ENCODE data around the gene ECSCR.
"Not testable (repeated sequence)": the region's sequence is repeated elsewhere in the genome, so short reads cannot be mapped to it uniquely, and the experiment has no call there.

The ECSCR gene

DNA sequence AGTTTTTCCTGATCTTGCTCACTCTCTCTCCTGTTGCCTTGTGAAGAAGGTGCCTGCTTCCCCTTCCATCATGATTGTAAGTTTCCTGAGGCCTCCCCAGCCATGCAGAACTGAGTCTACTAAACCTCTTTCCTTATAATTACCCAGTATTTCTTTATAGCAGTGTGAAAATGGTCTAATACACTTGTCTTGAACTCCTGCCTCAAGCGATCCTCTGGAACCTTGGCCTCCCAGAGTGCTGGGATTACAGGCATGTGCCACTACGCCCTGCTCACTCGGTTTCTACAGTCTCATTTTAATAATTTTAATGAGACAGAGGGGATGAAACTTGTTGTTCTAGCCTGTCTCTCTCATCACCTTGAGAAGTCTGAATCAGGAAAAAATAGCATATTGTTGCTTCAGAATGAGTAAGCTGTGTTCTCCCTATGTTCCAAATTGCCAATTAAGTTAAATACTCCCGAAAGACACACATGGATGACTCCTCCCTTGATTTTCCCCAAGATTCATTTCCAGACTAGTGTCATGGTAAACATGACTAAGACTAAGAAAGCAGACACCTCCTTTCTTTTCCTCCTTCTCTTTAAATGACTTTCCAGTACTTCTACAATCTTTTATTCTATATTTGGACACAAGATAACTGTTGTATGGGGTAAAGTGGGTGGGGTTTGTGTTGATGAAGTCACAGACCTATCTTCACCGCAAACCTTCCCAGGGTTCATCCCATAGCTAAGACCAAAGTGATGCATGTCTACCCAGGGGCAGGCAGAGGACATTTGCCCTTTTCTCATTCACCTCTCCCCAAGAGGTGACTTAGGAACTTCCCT is 15.4 kb downstream of the ECSCR start:
- Histone ChIP-seq H3K4me1 (ENCODE audit: control insufficient read depth in 2 of 2, insufficient read depth in 2 of 2, low read length in 2 of 2) (no peaks in the 10 kb centered on the region), H3K27ac (ENCODE audit: low read depth in 2 of 2, low read length in 2 of 2) (no peak overlapping the region), H3K9ac (ENCODE audit: low read depth in 1 of 2, low read length in 2 of 2) (no peak overlapping the region), H3K27me3 (ENCODE audit: control insufficient read depth in 2 of 2, insufficient read depth in 2 of 2, low read length in 2 of 2) (no peaks in the 10 kb centered on the region), H3K36me3 (ENCODE audit: control insufficient read depth in 2 of 2, insufficient read depth in 2 of 2, low read length in 2 of 2) (no peaks in the 10 kb centered on the region), H3K4me3 (ENCODE audit: low read length in 2 of 2) (no peak overlapping the region), H3K9me3 (ENCODE audit: control insufficient read depth in 2 of 2, low read length in 2 of 2) (no peaks in the 10 kb centered on the region)

- Histone ChIP-seq H3K27me3 (ENCODE audit: control insufficient read depth in 2 of 2, insufficient read depth in 2 of 2, low read length in 2 of 2) (no peaks in the 10 kb centered on the region), H3K4me1 (ENCODE audit: control insufficient read depth in 2 of 2, insufficient read depth in 2 of 2, low read length in 2 of 2) (no peaks in the 10 kb centered on the region), H3K27ac (ENCODE audit: low read depth in 2 of 2, low read length in 2 of 2) (no peak overlapping the region)
Measured at GRCh38 chr5:139445325-139446170, 17.0 kb downstream of the ECSCR start.

DNA sequence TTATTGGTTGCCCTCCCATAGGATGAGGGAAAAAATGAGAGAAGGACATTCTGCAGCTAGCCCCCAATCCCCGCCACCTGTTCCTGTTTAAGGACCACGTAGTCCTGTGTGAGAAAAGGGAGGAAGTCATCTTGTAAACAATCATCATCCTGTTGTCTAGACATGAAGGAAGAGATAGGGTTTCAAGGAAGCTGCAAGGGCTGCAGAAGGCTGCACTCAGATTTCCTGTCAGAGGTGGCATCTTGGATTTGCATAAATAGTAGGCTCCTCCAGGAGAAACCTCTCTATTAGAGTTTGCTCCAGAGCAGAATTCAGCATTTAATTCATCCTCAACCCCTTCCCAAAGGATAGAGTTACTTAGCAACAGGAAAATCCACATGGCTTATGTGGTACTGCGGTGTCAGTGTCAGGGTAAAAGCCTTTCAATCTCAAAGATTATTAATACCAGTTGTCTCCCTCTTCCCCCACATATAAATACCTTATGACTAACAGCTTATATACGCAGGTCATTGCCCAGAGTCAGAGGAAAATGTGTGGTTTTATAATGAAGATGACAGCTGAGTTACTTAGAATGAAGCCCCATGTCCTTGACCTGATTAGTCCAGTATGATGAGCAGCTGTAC is 18.6 kb downstream of the ECSCR start:
- Histone ChIP-seq H3K27ac (ENCODE audit: low read depth in 2 of 2, low read length in 2 of 2) (no peak overlapping the region), H3K9me3 (ENCODE audit: control insufficient read depth in 2 of 2, low read length in 2 of 2) (no peaks in the 10 kb centered on the region)

More at GRCh38 chr5:139445325-139446170, 17.0 kb downstream of the ECSCR start:
- Histone ChIP-seq H3K4me3 (ENCODE audit: low read length in 2 of 2) (no peak overlapping the region), H3K9ac (ENCODE audit: low read depth in 1 of 2, low read length in 2 of 2) (no peak overlapping the region), H3K9me3 (ENCODE audit: control insufficient read depth in 2 of 2, low read length in 2 of 2) (no peaks in the 10 kb centered on the region), H3K36me3 (ENCODE audit: control insufficient read depth in 2 of 2, insufficient read depth in 2 of 2, low read length in 2 of 2) (no peaks in the 10 kb centered on the region)

GRCh38 chr5:139440416-139440815 is 22.1 kb downstream of the ECSCR start:
- H3K36me3 ChIP-seq (ENCODE audit: control insufficient read depth in 2 of 2, insufficient read depth in 2 of 2, low read length in 2 of 2); H3K4me1 ChIP-seq (ENCODE audit: control insufficient read depth in 2 of 2, insufficient read depth in 2 of 2, low read length in 2 of 2); H3K4me3 ChIP-seq (ENCODE audit: low read length in 2 of 2); H3K27ac ChIP-seq (ENCODE audit: low read depth in 2 of 2, low read length in 2 of 2); H3K9me3 ChIP-seq (ENCODE audit: control insufficient read depth in 2 of 2, low read length in 2 of 2); H3K9ac ChIP-seq (ENCODE audit: low read depth in 1 of 2, low read length in 2 of 2); H3K27me3 ChIP-seq (ENCODE audit: control insufficient read depth in 2 of 2, insufficient read depth in 2 of 2, low read length in 2 of 2): not testable (repeated sequence)

More for the DNA sequence above, 18.6 kb downstream of the ECSCR start:
- Histone ChIP-seq H3K4me3 (ENCODE audit: low read length in 2 of 2) (no peak overlapping the region), H3K4me1 (ENCODE audit: control insufficient read depth in 2 of 2, insufficient read depth in 2 of 2, low read length in 2 of 2) (peaks cover 0 to 5% of the 10 kb centered on the region in 2 donors), H3K9ac (ENCODE audit: low read depth in 1 of 2, low read length in 2 of 2) (no peak overlapping the region), H3K36me3 (ENCODE audit: control insufficient read depth in 2 of 2, insufficient read depth in 2 of 2, low read length in 2 of 2) (no peaks in the 10 kb centered on the region), H3K27me3 (ENCODE audit: control insufficient read depth in 2 of 2, insufficient read depth in 2 of 2, low read length in 2 of 2) (no peaks in the 10 kb centered on the region)

DNA sequence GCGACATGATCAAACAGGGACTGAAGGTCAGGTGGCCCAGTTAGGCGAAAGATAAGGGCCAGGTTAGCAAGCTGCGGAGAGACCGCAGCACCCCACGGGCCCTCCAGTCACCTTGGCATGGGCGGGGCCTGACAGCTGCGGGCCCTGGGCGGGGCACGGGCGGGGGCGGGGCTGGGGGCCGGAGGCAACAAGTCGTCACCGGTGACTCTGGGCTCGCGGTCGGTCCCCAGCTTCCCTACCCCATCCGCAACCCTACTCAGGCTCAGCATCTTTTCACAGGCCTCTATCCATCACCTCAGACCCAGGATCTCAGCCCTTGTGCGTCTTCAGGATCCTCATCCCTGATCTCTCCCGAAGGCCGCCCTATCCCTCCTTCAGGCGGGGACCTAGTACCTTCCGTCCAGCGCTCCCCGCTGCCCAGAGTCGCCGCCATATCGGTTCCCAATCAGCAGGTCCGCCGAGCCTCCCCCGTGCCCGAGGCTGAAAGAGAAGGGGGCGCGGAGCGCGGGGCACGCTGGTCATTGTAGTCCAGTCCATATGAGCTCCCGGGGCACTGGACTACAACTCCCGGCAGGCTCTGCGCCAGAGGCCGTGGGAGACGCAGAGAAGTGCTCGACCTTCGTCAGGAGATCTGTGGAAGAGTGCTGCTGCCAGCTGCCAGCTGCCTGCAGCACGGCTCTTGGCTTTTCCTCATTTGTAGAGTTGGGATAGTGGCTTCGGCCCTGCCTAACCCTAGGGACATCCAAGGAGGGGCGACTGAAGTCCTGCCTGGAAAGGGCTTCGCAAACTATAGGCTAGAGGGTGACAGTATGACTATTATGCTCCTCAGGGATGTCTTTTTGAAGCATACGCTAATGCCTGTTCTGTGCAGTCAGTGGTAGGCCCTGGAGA is 23.3 kb downstream of the ECSCR start, which contains the start of gene DNAJC18:
Gene DNAJC18, minus strand, starts transcription at position 513 of the 891 bp plus-strand sequence. Its CDS starts 80 bp downstream, at position 433.
- peak within 1 kb of the TSS; percentile 93 to 96 for H3K27ac ChIP-seq (ENCODE audit: low read depth in 2 of 2, low read length in 2 of 2)
- H3K36me3 ChIP-seq (ENCODE audit: control insufficient read depth in 2 of 2, insufficient read depth in 2 of 2, low read length in 2 of 2), result no peaks in the 10 kb centered on the region
- H3K4me1 ChIP-seq (ENCODE audit: control insufficient read depth in 2 of 2, insufficient read depth in 2 of 2, low read length in 2 of 2), result peaks cover 4 to 5% of the 10 kb centered on the region in 2 donors
- peak within 1 kb of the TSS; percentile 91 to 96 for H3K9ac ChIP-seq (ENCODE audit: low read depth in 1 of 2, low read length in 2 of 2)
- H3K4me3 ChIP-seq (ENCODE audit: low read length in 2 of 2), result peak within 1 kb of the TSS; percentile 84 to 92
- H3K9me3 ChIP-seq (ENCODE audit: control insufficient read depth in 2 of 2, low read length in 2 of 2), result no peaks in the 10 kb centered on the region
- no peaks in the 10 kb centered on the region for H3K27me3 ChIP-seq (ENCODE audit: control insufficient read depth in 2 of 2, insufficient read depth in 2 of 2, low read length in 2 of 2)

DNA sequence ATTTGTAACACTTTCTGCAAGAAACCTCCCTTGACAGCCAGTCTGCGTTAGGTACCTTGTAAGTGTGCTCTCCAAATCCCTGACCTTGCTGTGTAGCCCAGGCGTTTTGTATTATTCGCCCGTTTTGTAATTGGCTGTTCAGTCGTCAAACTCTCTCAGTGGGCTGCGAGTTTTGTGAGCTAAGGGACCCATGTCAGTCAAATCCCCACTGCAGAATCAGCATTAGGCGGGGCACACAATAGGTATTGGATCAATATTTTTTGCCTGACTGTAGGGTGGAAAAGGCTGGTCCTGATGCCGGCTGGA is 23.9 kb downstream of the ECSCR start:
- Histone ChIP-seq H3K4me1 (ENCODE audit: control insufficient read depth in 2 of 2, insufficient read depth in 2 of 2, low read length in 2 of 2) (peaks cover 4 to 5% of the 10 kb centered on the region in 2 donors), H3K9me3 (ENCODE audit: control insufficient read depth in 2 of 2, low read length in 2 of 2) (no peaks in the 10 kb centered on the region), H3K4me3 (ENCODE audit: low read length in 2 of 2) (peak overlapping the region; percentile 84 to 92), H3K36me3 (ENCODE audit: control insufficient read depth in 2 of 2, insufficient read depth in 2 of 2, low read length in 2 of 2) (no peaks in the 10 kb centered on the region), H3K27ac (ENCODE audit: low read depth in 2 of 2, low read length in 2 of 2) (peak overlapping the region; percentile 38 to 96), H3K27me3 (ENCODE audit: control insufficient read depth in 2 of 2, insufficient read depth in 2 of 2, low read length in 2 of 2) (no peaks in the 10 kb centered on the region), H3K9ac (ENCODE audit: low read depth in 1 of 2, low read length in 2 of 2) (peak overlapping the region in 1 of 2 donors; percentile 42)

DNA sequence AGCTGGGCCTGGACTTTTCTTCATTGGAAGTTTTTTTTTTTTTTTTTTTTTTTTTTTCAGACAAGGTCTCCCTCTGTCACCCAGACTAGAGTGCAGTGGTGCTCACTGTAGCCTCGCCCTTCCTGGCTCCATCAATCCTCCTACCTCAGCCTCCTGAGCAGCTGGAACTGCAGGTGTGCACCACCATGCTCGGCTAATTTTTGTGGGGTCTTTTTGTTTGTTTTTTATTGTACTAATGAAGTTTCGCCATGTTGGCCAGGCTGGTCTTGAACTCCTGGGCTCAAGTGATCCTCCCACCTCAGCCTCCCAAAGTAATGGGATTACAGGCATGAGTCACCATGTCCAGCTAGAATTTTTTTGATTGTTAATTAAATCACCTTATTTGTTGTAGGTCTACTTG is 26.9 kb downstream of the ECSCR start:
- H3K4me1 ChIP-seq (ENCODE audit: control insufficient read depth in 2 of 2, insufficient read depth in 2 of 2, low read length in 2 of 2), result peaks cover 4 to 5% of the 10 kb centered on the region in 2 donors
- no peaks in the 10 kb centered on the region for H3K27me3 ChIP-seq (ENCODE audit: control insufficient read depth in 2 of 2, insufficient read depth in 2 of 2, low read length in 2 of 2)
- no peak overlapping the region for H3K4me3 ChIP-seq (ENCODE audit: low read length in 2 of 2)
- no peaks in the 10 kb centered on the region for H3K9me3 ChIP-seq (ENCODE audit: control insufficient read depth in 2 of 2, low read length in 2 of 2)
- H3K27ac ChIP-seq (ENCODE audit: low read depth in 2 of 2, low read length in 2 of 2), result no peak overlapping the region
- no peaks in the 10 kb centered on the region for H3K36me3 ChIP-seq (ENCODE audit: control insufficient read depth in 2 of 2, insufficient read depth in 2 of 2, low read length in 2 of 2)
- no peak overlapping the region for H3K9ac ChIP-seq (ENCODE audit: low read depth in 1 of 2, low read length in 2 of 2)

- H3K4me1 ChIP-seq (ENCODE audit: control insufficient read depth in 2 of 2, insufficient read depth in 2 of 2, low read length in 2 of 2), result no peaks in the 10 kb centered on the region
- no peak overlapping the region for H3K9ac ChIP-seq (ENCODE audit: low read depth in 1 of 2, low read length in 2 of 2)
- H3K4me3 ChIP-seq (ENCODE audit: low read length in 2 of 2), result no peak overlapping the region
- H3K27ac ChIP-seq (ENCODE audit: low read depth in 2 of 2, low read length in 2 of 2), result no peak overlapping the region
- no peaks in the 10 kb centered on the region for H3K27me3 ChIP-seq (ENCODE audit: control insufficient read depth in 2 of 2, insufficient read depth in 2 of 2, low read length in 2 of 2)
- H3K9me3 ChIP-seq (ENCODE audit: control insufficient read depth in 2 of 2, low read length in 2 of 2), result no peaks in the 10 kb centered on the region
- H3K36me3 ChIP-seq (ENCODE audit: control insufficient read depth in 2 of 2, insufficient read depth in 2 of 2, low read length in 2 of 2), result no peaks in the 10 kb centered on the region
Measured at GRCh38 chr5:139431706-139432105, 30.8 kb downstream of the ECSCR start.

DNA sequence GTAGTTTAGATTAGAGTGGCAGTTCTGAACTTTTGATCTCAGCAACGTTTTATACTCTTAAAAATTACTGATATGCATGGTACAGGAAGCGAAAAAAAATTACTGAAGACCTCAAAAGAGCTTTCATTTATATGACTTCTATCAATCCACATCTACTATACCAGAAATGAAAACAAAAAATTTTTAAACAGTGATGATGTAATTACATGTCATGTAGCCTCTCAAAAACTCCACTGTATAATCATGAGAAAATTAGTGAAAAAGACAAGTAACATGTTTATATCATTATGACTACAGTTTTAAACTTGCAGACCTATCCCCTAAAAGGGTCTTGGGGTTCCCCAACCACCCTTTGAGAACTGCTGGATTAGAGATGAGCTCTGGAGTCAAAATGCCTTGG is 32.5 kb downstream of the ECSCR start:
- Histone ChIP-seq H3K9ac (ENCODE audit: low read depth in 1 of 2, low read length in 2 of 2) (no peak overlapping the region), H3K4me3 (ENCODE audit: low read length in 2 of 2) (no peak overlapping the region), H3K27ac (ENCODE audit: low read depth in 2 of 2, low read length in 2 of 2) (no peak overlapping the region), H3K9me3 (ENCODE audit: control insufficient read depth in 2 of 2, low read length in 2 of 2) (no peaks in the 10 kb centered on the region), H3K27me3 (ENCODE audit: control insufficient read depth in 2 of 2, insufficient read depth in 2 of 2, low read length in 2 of 2) (no peaks in the 10 kb centered on the region), H3K4me1 (ENCODE audit: control insufficient read depth in 2 of 2, insufficient read depth in 2 of 2, low read length in 2 of 2) (no peaks in the 10 kb centered on the region), H3K36me3 (ENCODE audit: control insufficient read depth in 2 of 2, insufficient read depth in 2 of 2, low read length in 2 of 2) (peaks cover 0 to 2% of the 10 kb centered on the region in 2 donors)
